GM12878 (cell line): Measurements from ENCODE around the gene ARID3A. TPM values are rescaled to one million over a fixed set of nuclear protein-coding genes. Genes with fewer than 3 reads are reported as not detected.

Experiments used
- ASH2L ChIP-seq: fragments of 300-600, 200-600 bp; sonication (generic); IDR thresholded peaks from 2 replicates; pipeline ENCODE4 v1.6.1; 2017; ENCODE audit warnings: low read depth, mild to moderate bottlenecking, borderline replicate concordance
- BCL11A ChIP-seq: IDR thresholded peaks from 2 replicates; pipeline ENCODE4 v1.6.1; 2011; ENCODE audit warnings: low read depth, low read length
- CHD1 ChIP-seq: IDR thresholded peaks from 2 replicates; pipeline ENCODE4 v1.6.1; 2012; ENCODE audit warnings: low read depth, low read length, improper control_type of control experiment
- EGR1 ChIP-seq, 2 experiments: IDR thresholded peaks; 1 replicate in 1 of 2; 2 replicates in 1 of 2; pipeline ENCODE4 v1.6.1; 2011 to 2012; ENCODE audit warnings: low read depth in 2 of 2, low read length in 2 of 2, borderline replicate concordance in 1 of 2, mild to moderate bottlenecking in 1 of 2, moderate library complexity in 1 of 2
- GATAD2B ChIP-seq: fragments of 450-650 bp; conservative IDR thresholded peaks from 2 replicates; pipeline ENCODE4 v1.6.1; 2017; ENCODE audit warnings: low read depth, mild to moderate bottlenecking, moderate library complexity
- HCFC1 ChIP-seq: fragments of 150-350 bp; IDR thresholded peaks from 2 replicates; pipeline ENCODE4 v1.6.1; 2014; ENCODE audit warnings: low read length
- HDAC2 ChIP-seq: fragments of 200-600 bp; sonication (generic); IDR thresholded peaks from 2 replicates; pipeline ENCODE4 v1.6.1; 2017
- HDGF ChIP-seq: fragments of 450-650 bp; IDR thresholded peaks from 2 replicates; pipeline ENCODE4 v1.6.1; 2016; ENCODE audit warnings: antibody characterized with exemption
- IRF4 ChIP-seq: IDR thresholded peaks from 2 replicates; pipeline ENCODE4 v1.6.1; 2011; ENCODE audit warnings: low read depth, low read length
- PAX5 ChIP-seq: IDR thresholded peaks from 2 replicates; pipeline ENCODE4 v1.6.1; 2011; ENCODE audit warnings: low read depth, low read length, borderline replicate concordance
- RCOR1 ChIP-seq: conservative IDR thresholded peaks from 2 replicates; pipeline ENCODE4 v1.6.1; 2012; ENCODE audit warnings: low read depth, low read length, improper control_type of control experiment
- SMAD5 ChIP-seq: IDR thresholded peaks from 2 replicates; pipeline ENCODE4 v1.6.1; 2016; ENCODE audit warnings: antibody characterized with exemption, low read depth
- SPI1 ChIP-seq: IDR thresholded peaks from 2 replicates; pipeline ENCODE4 v1.6.1; 2011; ENCODE audit warnings: low read depth, mild to moderate bottlenecking, low read length, moderate library complexity, borderline replicate concordance; ENCODE audit not compliant: insufficient read depth
- ZNF207 ChIP-seq: fragments of 450-650 bp; IDR thresholded peaks from 2 replicates; pipeline ENCODE4 v1.6.1; 2014; ENCODE audit warnings: antibody characterized with exemption, mild to moderate bottlenecking, borderline replicate concordance
- polyA plus RNA-seq, 11 experiments: library from polyadenylated mRNA; depleted of rRNA in 4 of 11; unstranded in 6 of 11; stranded (reverse) in 5 of 11; fragments of >200 nt; fragmentation: Nextera tagmentation in 4 of 11; fragmentation: Illumina TruSeq in 1 of 11; extraction: Ambion mirVana in 4 of 11; extraction: Trizol in 1 of 11; gene quantifications; 1 replicate in 1 of 11; 2 replicates in 10 of 11; pipeline versions ENCODE4 v1.2.1 to v1.2.3, GENCODE V29; 2011 to 2016; ENCODE audit warnings: inconsistent platforms in 2 of 11, missing spikeins in 2 of 11, low read depth in 1 of 11
- total RNA-seq, 4 experiments: library from RNA; depleted of rRNA in 3 of 4; stranded (reverse); fragments of >200 nt in 3 of 4; fragmentation: Illumina TruSeq in 1 of 4; extraction: Trizol in 1 of 4; gene quantifications; 2 replicates each; pipeline versions ENCODE4 v1.2.1 to v1.2.3, GENCODE V29; 2013 to 2021
- TF ChIP-seq, protein P1 (sequence below): fragments of 450-650 bp; conservative IDR thresholded peaks from 2 replicates; pipeline ENCODE4 v1.6.1; 2017; ENCODE audit warnings: mild to moderate bottlenecking, moderate library complexity
- TF ChIP-seq, protein P2 (sequence below): fragments of 450-650 bp; IDR thresholded peaks from 2 replicates; pipeline ENCODE4 v1.6.1; 2016; ENCODE audit warnings: mild to moderate bottlenecking
- TF ChIP-seq, protein P3 (sequence below): fragments of 450-650 bp; IDR thresholded peaks from 2 replicates; pipeline ENCODE4 v1.6.1; 2016; ENCODE audit warnings: mild to moderate bottlenecking
- TF ChIP-seq, protein P4 (sequence below), 3 experiments: IDR thresholded peaks in 2 of 3; conservative IDR thresholded peaks in 1 of 3; 2 replicates each; pipeline ENCODE4 v1.5.1; 2011; ENCODE audit warnings: low read depth in 3 of 3, low read length in 3 of 3, mild to moderate bottlenecking in 3 of 3, control low read depth in 2 of 3, moderate library complexity in 2 of 3, inconsistent platforms in 1 of 3, mixed read lengths in 1 of 3; ENCODE audit not compliant: control insufficient read depth in 2 of 3, insufficient read depth in 1 of 3; ENCODE audit errors: extremely low read depth in 1 of 3
- TF ChIP-seq, protein P5 (sequence below): IDR thresholded peaks from 2 replicates; pipeline ENCODE4 v1.6.1; 2011; ENCODE audit warnings: low read depth, low read length, improper control_type of control experiment, borderline replicate concordance
- TF ChIP-seq, protein P6 (sequence below): fragments of 450-650 bp; IDR thresholded peaks from 2 replicates; pipeline ENCODE4 v1.6.1; 2018; ENCODE audit warnings: borderline replicate concordance, mild to moderate bottlenecking; ENCODE audit not compliant: partially characterized antibody

Gene ARID3A
- total and polyA plus RNA-seq, 10 of the 15 experiments (the other 5 are each of a cell fraction or from before 2014, with no cell fraction given): 0.76 to 70.0 (median 16.7) TPM

DNA sequence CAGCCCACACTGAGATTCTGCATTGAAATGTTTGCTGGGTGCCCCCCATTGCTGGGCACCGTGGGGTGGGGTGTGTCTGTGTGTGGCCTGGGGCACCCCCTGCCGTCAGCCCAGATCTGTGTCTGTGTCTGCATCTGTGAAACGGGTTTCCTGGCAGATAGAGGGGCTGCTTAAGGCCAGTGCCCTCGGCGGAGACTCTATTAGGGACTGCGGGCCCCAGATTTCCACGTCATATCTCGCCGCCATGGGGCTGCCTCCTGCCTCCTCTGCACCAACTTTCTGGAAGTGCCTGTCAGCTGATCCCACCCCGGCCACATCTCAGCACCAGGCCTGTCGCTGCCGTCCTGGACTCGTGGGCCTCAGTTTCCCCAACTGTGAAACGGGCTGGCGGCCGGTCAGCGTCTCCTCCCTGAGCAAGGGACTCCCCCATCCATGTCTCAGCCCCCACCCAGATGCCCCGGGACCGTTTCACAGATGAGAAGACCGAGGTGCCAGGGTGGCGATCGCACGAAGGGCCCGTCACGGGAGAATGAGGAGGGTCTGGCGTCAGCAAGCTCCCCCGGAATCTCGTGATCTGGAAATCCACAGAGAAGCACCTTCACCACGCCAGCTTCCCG, 21.4 kb downstream of the ARID3A start (continued):
- TF ChIP-seq, protein P1, sequence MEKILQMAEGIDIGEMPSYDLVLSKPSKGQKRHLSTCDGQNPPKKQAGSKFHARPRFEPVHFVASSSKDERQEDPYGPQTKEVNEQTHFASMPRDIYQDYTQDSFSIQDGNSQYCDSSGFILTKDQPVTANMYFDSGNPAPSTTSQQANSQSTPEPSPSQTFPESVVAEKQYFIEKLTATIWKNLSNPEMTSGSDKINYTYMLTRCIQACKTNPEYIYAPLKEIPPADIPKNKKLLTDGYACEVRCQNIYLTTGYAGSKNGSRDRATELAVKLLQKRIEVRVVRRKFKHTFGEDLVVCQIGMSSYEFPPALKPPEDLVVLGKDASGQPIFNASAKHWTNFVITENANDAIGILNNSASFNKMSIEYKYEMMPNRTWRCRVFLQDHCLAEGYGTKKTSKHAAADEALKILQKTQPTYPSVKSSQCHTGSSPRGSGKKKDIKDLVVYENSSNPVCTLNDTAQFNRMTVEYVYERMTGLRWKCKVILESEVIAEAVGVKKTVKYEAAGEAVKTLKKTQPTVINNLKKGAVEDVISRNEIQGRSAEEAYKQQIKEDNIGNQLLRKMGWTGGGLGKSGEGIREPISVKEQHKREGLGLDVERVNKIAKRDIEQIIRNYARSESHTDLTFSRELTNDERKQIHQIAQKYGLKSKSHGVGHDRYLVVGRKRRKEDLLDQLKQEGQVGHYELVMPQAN: peak; percentile 41; the same call in 1 of the 2 replicates
- TF ChIP-seq HDGF: peak; percentile 45; the same call in 1 of the 2 replicates
- TF ChIP-seq PAX5: no peak
- TF ChIP-seq GATAD2B: peak; percentile 87; the same call in 1 of the 2 replicates
- TF ChIP-seq, protein P2, sequence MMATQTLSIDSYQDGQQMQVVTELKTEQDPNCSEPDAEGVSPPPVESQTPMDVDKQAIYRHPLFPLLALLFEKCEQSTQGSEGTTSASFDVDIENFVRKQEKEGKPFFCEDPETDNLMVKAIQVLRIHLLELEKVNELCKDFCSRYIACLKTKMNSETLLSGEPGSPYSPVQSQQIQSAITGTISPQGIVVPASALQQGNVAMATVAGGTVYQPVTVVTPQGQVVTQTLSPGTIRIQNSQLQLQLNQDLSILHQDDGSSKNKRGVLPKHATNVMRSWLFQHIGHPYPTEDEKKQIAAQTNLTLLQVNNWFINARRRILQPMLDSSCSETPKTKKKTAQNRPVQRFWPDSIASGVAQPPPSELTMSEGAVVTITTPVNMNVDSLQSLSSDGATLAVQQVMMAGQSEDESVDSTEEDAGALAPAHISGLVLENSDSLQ: peak; percentile 74
- TF ChIP-seq, protein P3, sequence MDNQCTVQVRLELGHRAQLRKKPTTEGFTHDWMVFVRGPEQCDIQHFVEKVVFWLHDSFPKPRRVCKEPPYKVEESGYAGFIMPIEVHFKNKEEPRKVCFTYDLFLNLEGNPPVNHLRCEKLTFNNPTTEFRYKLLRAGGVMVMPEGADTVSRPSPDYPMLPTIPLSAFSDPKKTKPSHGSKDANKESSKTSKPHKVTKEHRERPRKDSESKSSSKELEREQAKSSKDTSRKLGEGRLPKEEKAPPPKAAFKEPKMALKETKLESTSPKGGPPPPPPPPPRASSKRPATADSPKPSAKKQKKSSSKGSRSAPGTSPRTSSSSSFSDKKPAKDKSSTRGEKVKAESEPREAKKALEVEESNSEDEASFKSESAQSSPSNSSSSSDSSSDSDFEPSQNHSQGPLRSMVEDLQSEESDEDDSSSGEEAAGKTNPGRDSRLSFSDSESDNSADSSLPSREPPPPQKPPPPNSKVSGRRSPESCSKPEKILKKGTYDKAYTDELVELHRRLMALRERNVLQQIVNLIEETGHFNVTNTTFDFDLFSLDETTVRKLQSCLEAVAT: peak; percentile 50; the same call in 1 of the 2 replicates
- TF ChIP-seq EGR1 (IDR thresholded peaks at IDR 0.05; ENCODE audit: borderline replicate concordance in 1 of 2, low read depth in 2 of 2, low read length in 2 of 2): no peak
- TF ChIP-seq ASH2L: peak; percentile 54; the same call in 1 of the 2 replicates
- TF ChIP-seq CHD1: no peak
- TF ChIP-seq HCFC1: no peak
- TF ChIP-seq RCOR1: peak; percentile 23
- TF ChIP-seq HDAC2: no peak
- no peak for TF ChIP-seq SPI1
- TF ChIP-seq, protein P4, sequence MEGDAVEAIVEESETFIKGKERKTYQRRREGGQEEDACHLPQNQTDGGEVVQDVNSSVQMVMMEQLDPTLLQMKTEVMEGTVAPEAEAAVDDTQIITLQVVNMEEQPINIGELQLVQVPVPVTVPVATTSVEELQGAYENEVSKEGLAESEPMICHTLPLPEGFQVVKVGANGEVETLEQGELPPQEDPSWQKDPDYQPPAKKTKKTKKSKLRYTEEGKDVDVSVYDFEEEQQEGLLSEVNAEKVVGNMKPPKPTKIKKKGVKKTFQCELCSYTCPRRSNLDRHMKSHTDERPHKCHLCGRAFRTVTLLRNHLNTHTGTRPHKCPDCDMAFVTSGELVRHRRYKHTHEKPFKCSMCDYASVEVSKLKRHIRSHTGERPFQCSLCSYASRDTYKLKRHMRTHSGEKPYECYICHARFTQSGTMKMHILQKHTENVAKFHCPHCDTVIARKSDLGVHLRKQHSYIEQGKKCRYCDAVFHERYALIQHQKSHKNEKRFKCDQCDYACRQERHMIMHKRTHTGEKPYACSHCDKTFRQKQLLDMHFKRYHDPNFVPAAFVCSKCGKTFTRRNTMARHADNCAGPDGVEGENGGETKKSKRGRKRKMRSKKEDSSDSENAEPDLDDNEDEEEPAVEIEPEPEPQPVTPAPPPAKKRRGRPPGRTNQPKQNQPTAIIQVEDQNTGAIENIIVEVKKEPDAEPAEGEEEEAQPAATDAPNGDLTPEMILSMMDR (IDR thresholded peaks at IDR 0.05 in 2 of 3, conservative IDR thresholded peaks at IDR 0.05 in 1 of 3; ENCODE audit: control insufficient read depth in 2 of 3, extremely low read depth in 1 of 3, insufficient read depth in 1 of 3, low read depth in 3 of 3, low read length in 3 of 3): peak in 1 of 3 experiments; percentile 26; a peak in 3 of 6 replicates
- TF ChIP-seq, protein P5, sequence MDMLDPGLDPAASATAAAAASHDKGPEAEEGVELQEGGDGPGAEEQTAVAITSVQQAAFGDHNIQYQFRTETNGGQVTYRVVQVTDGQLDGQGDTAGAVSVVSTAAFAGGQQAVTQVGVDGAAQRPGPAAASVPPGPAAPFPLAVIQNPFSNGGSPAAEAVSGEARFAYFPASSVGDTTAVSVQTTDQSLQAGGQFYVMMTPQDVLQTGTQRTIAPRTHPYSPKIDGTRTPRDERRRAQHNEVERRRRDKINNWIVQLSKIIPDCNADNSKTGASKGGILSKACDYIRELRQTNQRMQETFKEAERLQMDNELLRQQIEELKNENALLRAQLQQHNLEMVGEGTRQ: no peak
- no peak for TF ChIP-seq IRF4
- TF ChIP-seq ZNF207: peak; percentile 35; the same call in 1 of the 2 replicates
- TF ChIP-seq, protein P6, sequence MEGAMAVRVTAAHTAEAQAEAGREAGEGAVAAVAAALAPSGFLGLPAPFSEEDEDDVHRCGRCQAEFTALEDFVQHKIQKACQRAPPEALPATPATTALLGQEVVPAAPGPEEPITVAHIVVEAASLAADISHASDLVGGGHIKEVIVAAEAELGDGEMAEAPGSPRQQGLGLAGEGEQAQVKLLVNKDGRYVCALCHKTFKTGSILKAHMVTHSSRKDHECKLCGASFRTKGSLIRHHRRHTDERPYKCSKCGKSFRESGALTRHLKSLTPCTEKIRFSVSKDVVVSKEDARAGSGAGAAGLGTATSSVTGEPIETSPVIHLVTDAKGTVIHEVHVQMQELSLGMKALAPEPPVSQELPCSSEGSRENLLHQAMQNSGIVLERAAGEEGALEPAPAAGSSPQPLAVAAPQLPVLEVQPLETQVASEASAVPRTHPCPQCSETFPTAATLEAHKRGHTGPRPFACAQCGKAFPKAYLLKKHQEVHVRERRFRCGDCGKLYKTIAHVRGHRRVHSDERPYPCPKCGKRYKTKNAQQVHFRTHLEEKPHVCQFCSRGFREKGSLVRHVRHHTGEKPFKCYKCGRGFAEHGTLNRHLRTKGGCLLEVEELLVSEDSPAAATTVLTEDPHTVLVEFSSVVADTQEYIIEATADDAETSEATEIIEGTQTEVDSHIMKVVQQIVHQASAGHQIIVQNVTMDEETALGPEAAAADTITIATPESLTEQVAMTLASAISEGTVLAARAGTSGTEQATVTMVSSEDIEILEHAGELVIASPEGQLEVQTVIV: no peak
- TF ChIP-seq SMAD5: no peak; the same call in 1 of the 2 replicates
- no peak for TF ChIP-seq BCL11A
